LHCN-M2 (cell line): Measurements from ENCODE around the gene STK32B. TPM values are rescaled to one million over a fixed set of nuclear protein-coding genes. Genes with fewer than 3 reads are reported as not detected.

Experiments used
- DNase-seq: peaks from one replicate; pipeline ENCODE4 v3.0.0-alpha.2; 2012; ENCODE audit warnings: low read depth
- total RNA-seq: library from RNA; depleted of rRNA; stranded (reverse); fragments of >200 nt; gene quantifications from 2 replicates; pipeline ENCODE4 v1.2.3, GENCODE V29; 2014

The STK32B gene
- total RNA-seq, 1 experiment from 2014 or later, result 0.52 TPM

DNA sequence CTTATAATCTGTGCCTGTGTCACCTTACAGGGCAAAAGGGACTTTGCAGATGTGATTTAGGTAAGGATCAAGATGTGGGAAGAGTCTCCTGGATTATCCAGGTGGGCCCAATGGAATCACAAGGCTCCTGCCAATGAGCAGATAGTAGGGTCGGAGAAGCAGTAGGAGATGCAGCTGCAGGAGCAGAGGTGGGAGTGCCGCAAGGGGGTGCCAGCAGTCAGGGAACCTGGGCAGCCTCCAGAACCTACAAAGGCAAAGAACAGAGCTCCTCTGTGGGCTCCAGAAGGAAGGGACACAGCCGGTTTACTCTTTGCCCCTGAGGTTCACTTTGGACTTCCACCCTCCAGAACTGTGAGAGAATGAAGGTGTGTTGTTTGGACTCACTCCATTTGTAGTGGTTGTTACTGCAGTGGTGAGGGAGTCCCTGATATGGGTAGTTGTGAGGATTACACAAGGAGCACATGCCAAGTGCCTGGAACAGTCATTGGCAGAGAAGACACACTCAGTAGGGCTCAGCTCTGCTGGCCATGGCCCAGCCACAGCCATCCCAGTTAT lies 338.6 kb downstream of the STK32B start:
- DNase-seq, result no peak

DNA sequence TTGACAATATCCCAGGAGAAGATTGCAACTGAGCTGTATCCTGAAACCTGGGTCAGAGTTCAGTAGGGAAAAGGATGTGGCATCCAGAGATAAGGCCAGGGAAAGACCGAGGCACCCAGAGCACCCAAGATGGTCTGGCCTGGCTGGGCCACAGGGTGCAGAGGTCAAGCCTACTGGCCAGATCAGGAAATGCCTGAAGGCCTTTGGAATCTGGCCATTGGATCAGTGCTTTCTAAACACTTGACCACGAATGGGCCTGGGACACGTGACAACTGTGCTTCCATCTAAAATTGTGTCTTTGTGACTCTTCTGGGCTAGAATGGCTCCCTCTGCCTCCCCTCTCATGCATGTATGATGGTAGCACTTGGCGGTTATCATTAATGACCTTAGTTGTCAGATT lies 340.2 kb downstream of the STK32B start:
- no peak for DNase-seq

DNA sequence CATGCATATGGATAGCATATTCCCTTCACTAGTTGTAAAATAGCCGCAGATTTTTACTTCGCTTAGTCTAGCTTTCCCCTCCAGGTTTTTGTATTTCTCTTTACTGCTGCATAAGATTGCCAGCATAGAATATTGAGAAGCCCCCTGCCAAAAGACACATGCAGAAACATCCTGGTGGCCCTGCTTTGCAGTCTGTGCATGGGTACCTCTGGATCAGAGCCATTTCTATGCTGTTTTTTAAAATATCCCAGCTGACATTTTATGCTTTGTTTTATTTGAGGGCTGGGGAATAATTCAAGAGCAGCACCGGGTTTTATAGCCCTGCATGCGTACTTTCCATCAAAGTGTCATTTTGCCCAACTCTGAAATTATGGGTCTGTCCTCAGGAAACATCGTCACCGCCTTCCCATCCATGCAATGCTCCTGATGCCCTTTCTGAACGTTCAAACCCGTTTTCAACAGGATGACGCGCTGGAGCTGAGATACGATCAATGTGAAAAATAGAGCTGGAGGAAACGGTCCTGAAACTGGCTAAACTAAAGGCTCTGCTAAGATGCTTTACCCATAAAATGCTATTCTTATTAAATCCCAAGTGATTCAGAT lies 342.7 kb downstream of the STK32B start:
- DNase-seq, result no peak

DNA sequence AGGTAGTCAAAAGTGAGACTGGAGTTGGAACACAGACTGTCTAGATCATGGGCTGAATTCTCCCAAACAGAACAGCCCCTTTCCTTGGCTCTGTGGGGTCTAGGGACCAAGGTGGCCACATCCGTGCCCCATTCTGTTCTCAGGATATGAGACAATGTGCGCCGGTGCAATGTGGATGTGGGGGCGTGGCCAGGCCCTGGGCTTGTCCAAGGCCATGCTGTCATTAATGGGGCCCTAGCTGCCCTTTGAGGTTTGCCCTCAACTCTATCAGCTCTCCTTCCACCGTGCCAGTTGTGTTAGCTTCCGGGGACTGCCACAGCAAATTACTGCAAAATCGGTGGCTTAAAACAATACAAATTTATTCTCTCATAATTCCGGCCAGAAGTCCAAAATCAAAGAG lies 344.5 kb downstream of the STK32B start:
- no peak for DNase-seq

DNA sequence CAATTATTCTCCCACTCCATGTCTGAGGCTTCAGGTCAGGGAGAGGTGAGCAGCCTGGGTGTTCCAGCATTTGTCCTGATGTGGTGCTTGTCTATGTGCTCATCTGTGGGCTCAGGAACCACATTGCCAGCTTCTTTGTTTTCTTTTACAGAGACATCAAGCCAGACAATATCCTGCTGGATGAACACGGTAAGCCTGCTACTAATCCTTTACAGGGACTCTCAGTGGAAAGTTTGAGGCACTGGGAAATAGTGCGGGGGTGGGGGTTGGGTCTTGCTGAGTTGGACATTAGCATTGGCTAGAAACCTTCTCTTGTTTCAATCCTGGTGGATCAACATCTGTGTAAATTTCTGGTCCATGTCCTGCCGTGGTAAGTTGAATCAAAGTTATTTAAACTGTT lies 346.8 kb downstream of the STK32B start:
- no peak for DNase-seq

DNA sequence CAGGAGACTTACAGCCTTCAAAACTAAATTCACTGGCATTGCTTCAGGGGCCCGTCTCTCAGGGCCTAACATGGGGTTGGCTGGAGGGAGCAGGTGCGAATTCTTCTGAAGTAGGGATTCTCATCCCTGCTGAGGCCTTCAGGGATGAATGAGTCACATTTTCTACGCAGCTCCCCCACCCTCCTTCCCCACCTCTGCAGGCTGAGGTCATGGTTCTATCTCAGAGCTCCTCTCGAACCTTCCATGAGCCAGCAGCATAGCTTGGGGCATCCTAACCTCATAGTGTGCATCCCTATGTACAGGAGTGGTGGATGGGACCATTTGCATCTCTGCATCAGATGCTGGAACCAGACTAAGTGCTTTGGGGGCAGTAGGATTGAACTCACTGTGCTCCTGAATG lies 347.8 kb downstream of the STK32B start:
- no peak for DNase-seq

DNA sequence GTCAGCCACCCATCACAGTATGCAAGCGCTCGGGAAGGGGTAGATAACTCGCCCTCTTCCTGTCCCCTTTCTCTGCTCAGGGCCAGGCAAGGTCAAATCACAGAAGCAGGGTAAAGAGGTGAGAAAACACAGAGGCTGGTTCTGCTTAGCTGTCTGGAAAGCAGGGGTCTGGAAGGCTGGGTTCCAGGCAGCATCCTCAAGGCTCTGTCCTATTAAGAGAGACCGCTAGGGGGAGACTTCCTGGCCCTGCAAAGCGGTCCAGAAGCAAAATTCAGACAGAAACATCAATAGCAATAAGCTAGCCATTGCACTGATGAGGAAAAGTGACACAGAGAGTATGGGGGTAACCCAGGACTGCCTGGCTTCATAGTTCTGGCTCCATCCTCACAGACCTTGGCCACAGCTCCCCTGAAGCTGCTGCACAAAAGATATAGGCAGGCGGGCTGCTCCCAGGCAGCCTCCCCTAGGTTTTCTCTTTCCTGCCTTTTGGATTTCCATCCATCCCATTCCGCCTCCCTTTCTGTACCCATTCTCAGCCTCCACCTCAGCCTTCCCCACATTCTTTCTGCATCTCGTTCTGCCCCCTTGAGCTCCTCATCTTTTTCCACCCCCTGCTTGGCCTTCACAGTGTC lies 348.6 kb downstream of the STK32B start:
- DNase-seq, result peak; percentile 6

DNA sequence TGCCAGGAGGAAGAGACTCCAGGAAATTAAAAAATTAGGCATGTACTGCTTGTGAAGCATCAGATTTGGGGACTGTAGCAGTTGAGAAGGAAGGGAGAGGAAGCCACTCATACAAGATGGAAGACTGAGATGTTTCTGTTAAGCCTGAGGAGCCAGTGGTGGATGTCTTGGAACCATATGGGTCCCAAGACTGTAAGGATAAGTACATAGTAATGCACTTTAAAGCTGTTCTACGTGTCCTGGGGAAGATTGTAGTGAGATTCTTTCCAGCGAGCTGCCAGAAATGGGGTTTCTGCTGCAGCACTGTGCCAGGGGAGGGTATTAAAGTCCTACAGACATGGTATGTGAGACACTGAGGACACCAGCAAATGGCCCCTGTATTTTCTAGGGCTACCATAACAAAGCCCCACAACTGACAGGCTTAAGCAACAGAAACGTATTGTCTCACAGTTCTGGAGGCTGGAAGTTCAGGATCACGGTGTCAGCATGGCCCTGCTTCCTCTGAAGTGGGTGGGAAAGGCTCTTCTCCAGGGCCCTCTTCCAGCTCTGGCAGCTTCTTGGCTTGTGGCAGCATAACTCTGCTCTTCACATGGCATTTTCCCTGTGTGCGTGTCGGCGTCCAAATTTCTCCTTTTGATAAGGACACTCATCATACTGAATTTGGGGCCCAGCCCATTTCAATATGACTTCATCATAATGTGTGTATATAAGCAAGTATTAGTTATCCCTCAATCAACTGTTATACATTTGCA lies 352.6 kb downstream of the STK32B start:
- no peak for DNase-seq

DNA sequence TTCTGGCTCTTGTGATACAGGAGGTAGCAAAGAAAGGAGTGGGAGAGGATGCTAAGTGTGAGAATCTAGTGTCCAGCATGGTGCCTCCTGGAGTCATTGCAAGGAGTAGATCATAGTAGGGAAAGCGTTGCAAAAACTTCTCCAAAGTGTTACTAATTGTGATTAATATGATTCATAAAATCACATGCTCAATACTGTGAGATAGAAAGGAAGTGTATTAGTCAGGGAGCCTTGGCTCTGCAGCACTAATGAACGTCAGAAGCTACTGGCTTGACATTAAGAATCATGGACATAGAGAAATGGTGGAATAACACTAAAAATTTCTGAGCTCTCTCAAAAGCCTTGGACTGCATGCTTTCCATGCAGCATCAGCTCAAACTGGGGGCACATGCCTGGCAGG lies 358.0 kb downstream of the STK32B start:
- DNase-seq, result no peak

DNA sequence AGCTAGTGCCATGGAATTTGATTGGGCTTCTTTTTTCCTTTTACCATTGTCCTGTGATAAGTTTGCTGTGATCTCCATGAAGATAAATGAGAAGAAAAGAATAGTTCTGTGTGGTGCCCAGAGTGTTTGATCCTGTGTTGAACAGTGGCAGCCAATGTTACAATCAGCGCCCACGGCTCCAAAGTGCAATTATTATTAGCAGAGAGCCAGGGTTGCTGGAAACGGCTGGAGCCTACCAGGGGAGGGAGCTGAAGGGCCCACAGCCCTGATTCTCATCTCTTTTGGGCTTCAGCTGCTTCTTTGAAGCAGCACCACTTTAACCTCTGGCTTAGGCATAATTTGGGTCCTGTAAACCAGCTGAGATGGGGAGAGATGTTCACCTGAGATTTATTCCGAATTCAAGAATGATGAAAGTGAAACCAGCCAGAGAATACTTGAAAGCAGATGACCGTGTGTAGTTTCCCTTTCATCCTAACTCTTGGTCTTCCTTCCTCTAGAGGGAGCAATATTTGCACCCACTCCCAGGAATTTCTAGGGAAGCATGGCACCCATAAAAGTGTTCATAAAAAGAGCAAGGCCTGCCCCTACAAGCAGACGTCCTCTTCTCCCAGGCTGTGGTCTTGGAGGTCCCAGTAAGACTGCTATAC lies 358.8 kb downstream of the STK32B start:
- no peak for DNase-seq

DNA sequence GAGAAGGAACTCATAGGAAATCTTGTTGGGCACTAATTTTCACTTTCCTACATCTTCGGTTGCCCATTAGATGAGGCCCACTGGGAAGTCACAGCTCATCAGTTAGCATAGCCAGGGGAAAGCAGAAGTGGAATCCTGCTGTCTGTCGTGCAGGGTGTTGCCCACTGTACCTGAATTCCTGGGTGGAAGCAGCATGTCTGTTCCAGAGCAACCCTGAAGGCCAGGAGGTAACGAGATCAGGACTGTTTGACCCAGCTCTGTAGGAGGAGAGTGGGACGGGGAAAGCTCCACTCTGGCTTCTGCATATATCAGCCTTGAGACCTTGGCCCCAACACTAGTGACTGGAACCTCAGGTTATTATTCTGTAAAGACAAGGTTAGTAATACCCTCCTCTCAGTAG lies 361.0 kb downstream of the STK32B start:
- no peak for DNase-seq

DNA sequence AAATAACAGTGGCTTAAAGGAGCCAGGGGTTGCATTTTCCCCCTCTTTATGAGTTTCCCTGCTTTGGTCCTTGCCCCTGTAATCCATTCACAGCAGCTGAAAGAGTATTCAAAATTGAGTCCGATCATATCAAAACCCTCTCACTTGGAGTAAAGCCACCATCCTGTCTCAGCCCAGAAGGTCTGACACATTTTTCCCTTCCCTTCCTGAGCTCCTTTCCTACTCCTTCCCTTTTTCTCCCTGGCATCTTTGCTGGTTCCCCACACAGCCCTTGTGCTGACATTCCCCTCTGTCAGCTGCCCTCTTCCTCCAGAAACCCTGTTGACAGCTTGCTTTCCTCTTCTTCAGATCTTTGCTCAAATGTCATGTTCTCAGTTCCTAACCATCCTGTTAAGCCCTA lies 361.5 kb downstream of the STK32B start:
- DNase-seq, result no peak

DNA sequence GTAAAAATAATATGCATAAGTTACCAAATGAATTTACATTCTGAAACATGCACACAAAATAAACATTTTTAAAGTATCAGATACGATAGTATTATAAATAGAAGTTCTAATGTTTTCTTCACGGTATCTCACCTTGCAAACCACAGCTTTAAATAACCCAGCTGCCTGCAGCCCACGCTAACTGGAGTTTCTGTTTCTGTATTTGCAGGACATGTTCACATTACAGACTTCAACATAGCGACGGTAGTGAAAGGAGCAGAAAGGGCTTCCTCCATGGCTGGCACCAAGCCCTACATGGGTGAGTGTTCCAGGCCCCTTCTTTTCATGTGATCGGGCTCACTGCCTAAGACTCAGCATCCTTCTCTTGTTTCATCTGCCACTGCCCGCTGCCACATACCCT lies 365.4 kb downstream of the STK32B start:
- DNase-seq, result no peak

DNA sequence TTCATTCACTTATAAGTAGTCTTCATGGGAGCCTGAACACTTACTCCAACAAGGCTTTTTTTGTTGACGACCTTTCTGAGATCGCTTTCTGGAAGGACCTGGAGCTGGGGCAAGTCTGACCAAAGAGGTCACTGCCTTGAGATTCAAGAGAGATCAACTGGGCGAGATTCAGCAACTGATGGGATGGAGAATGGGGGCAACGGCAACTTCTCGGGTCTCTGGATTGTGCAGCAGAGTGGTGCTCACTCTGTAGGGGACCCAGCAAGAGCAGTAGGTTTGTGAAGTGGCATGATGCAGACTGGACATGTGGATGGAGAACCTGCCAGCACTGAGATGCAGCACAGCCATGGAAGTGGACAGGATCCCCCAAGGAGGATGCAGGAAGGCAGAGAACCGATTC lies 369.0 kb downstream of the STK32B start:
- no peak for DNase-seq

DNA sequence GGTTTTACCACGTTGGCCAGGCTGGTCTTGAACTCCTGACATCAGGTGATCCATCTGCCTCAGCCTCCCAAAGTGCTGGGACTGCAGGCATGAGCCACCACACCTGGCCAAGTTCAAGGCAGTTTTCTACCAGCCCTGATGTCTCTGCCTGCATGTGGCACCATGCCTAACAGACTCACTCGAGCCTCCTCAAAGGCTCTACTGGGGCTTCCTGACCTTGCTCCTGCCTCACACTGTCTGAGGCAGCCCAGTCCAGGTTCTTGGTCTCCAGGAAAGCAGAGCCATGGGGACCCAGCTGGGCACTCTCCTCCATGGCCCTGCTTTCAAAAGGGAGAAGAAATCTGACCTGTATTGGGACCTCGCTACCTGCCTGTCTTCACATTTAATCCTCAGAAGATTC lies 370.1 kb downstream of the STK32B start:
- DNase-seq, result no peak

DNA sequence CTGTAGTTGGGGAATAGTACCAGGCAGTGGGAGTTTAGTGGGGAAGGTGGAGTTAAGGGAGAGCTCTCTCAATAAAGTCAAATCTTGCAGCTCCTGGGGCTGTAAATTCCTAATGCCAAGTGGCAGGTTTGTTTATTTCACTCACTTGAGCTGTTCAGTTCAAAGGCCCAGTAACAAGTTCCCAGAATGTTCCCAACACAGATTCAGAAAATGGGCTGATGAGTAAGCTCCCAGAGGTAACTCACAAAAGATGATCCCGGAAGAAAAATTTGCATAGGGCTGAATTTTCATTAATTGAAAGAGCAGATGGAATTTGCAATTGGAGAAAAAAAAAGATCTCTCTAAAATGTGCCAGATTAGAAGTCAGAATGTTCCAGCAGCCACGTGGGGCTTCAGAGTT lies 370.9 kb downstream of the STK32B start:
- no peak for DNase-seq

DNA sequence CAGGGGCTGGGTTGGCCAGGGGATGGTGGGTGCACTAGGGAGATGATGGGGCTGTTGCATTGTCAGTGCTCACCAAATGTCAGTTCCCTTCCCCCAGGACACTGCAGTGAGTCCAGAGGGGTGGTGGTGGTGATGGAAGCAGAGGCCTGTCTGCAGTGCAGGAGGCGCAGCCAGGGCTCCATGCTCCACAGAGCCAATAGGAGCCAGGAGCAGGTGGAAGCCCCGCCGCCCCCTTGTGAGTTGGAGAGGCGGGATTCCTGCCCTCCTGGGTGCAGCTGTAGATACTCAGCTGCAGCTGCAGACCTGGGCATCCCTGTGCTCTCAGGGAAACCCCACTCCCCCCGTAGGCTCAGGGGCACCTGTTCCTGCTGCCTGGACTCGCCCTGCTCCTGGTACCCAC lies 372.4 kb downstream of the STK32B start:
- no peak for DNase-seq

DNA sequence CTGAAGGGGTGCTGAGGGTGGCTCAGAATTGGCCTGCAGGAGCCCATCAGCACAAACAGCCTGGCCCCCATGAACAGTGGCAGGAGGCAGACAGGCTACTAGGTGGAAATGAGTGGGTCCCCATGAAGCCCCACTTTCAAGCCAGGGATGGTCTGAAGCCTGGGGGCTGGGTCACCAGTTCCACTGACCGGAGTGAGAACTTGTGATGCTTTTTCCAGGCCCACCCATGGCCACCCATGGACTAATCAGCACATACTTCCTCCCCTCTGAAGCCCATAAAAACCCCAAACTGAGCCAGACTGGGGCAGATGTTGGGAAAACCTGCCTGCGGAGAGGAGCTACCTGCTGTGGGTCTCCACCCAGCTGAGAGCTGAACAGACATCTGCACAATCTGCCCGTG lies 372.9 kb downstream of the STK32B start:
- DNase-seq, result no peak

DNA sequence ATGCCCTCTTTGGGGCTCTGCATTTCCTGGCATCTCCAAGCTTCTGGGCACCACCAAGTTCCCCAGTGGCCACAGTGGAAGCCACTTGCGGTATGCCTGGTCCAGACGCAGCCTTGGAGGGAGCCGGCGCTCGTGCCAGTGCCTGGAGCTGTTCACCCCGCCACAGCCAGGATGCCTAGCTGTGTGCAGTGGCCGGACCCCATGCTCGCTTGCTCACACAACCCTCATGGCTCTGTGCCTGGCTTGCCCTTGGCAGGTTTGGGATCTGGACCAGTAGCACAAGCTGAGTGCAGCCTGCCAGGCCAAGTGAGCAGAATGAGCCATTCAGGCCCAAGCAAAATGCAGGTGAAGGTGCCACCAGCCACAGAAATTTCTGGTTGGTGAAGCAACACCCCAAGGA lies 373.6 kb downstream of the STK32B start:
- no peak for DNase-seq

DNA sequence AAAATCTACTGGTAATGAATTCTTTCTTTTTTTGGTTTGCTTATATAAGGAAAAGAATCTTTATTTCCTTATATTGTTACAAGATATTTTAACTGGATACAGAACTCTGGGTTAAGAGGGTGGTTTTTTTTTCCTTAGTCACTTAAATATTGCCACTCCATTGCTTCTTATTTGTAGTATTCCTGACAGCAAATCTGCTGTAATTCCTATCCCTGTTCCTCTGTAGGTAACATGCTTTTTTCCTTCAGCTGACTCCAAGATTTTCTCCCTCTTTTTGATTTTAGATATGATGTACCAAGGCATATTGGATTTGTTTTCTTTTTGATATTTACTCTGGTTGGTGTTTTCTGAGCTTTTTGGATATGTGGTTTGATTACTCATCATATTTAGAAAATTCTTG lies 378.5 kb downstream of the STK32B start:
- DNase-seq, result no peak

DNA sequence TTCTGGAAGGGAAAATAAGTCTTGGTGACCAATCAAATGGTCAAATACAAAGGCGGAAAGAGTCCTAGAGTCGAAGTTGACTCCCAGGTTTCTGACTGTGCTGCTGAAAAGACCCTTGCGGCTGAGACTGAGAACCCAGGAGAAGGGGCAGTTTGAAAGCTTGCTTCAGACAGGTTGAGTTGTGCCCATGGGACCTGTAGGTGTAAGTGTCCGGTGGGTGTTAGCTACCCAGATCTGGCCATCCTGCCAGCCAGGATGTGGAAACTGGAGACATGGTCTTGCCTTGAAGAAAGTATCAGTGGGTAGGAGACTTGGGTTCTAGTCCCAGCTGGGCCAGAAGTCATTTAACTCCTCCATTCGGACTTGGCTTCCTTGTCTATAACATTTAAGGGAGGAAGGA lies 381.9 kb downstream of the STK32B start:
- DNase-seq, result no peak

DNA sequence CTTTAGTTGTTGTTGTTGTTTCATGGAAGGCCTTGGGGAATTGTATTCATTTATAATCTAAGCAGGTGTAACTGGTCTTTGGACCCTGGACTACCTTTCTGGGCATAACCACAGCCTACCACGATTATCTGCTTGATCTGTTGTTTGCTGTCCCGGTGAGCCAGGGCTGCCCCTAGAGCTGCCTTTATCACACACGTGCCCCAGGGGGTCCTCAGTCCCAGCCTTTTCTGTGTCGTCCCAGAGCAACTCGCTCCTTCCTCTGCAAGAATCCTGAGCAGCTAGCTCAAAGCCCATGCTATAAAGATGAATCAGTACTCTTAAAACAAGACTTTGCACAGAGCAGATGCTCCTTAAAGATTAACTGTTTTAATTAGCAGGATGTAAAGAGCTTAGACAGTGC lies 383.9 kb downstream of the STK32B start:
- DNase-seq, result no peak
